ENCODE measurements around the gene GPC4. TPM values are rescaled to one million over a fixed set of nuclear protein-coding genes. Genes with fewer than 3 reads are reported as not detected.

The GPC4 gene
- total and polyA plus RNA-seq, 10 of the 15 experiments (the other 5 are each of a cell fraction or from before 2014, with no cell fraction given): 0.04 to 5.8 (median 0.13) TPM

DNA sequence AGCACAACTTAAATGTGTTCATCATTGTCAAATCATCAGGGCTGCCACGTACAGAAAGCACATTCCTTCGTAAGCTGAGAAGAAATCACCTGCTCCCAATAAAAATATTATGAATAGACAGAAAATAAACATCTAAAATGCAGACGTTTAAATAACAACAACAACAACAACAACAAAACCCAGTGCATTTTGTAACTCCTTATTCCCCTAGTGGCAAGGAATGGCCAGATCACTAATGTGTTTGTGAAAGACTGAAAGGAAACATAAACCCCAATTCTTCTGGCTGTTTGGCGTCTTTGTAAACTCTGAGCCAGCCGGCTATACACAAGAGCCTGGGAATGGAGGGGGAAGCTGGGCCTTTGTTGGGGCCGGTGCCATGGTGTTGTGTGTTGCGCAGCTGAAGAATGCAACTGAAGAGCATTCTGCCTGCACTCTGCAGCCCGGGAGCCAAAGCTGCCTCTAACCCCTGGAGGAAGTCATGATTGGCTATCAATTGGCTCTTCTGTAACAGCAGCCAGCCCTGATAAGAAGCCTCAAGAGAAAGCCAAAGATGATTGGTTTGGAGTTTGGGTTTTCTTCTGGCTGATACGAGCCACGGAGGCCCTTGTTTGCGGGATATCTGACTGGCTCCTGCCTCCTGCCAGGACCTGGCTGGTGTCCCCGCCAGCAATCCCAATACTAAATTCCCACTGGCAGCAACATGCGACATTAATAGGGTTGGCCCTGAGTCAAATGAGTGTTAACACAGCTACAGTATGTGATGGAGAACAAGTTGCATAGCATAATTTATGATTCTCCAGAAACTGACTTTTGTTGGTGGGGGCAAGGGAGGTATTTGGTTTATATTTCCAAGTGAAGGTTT is 107.4 kb downstream of the GPC4 start:
- Histone ChIP-seq H3K36me3 (ENCODE audit: control insufficient read depth in 2 of 2, insufficient read depth in 2 of 2, low read length in 1 of 2) (no peaks in the 10 kb centered on the region), H3K9ac (ENCODE audit: control insufficient read depth, insufficient read depth, low read length) (no peak overlapping the region), H3K9me3 (replicated peaks; ENCODE audit: control insufficient read depth, insufficient read depth, low read length) (no peaks in the 10 kb centered on the region), H3K79me2 (ENCODE audit: control insufficient read depth, insufficient read depth, low read length) (no peaks in the 10 kb centered on the region), H3K27me3 (replicated peaks in 1 of 2; ENCODE audit: control insufficient read depth in 2 of 2, insufficient read depth in 2 of 2, low read length in 1 of 2) (no peaks in the 10 kb centered on the region), H4K20me1 (ENCODE audit: control insufficient read depth, insufficient read depth) (no peaks in the 10 kb centered on the region), H3K4me1 (ENCODE audit: control insufficient read depth, insufficient read depth, low read length) (no peaks in the 10 kb centered on the region), H3K27ac (ENCODE audit: control insufficient read depth, insufficient read depth) (no peak overlapping the region), H3K4me3 (no peak overlapping the region), H2AFZ (ENCODE audit: control insufficient read depth, low read depth, low read length) (no peak overlapping the region), H3K4me2 (ENCODE audit: control insufficient read depth, insufficient read depth) (no peak overlapping the region)
- WGBS (ENCODE audit: insufficient coverage, insufficient replicate concordance, low lambda C conversion rate, missing lambda C conversion rate): 46% methylated on average over 13 of the region's 13 CpGs
- intact Hi-C loops (cut with micrococcal nuclease; ENCODE audit: unreplicated experiment) (no loop called here), in situ Hi-C loops (cut with MboI) (no loop called here)
- BruUV-seq (replicated peaks): no TSS peak
- TF ChIP-seq NFYB (IDR thresholded peaks at IDR 0.05; ENCODE audit: insufficient read depth, low read depth, low read length) (no peak), POLR2AphosphoS5 (IDR thresholded peaks at IDR 0.05; ENCODE audit: low read length) (no peak), RAD21 (IDR thresholded peaks at IDR 0.05; ENCODE audit: insufficient read depth, low read depth, low read length) (no peak)
- TF ChIP-seq, protein P1, sequence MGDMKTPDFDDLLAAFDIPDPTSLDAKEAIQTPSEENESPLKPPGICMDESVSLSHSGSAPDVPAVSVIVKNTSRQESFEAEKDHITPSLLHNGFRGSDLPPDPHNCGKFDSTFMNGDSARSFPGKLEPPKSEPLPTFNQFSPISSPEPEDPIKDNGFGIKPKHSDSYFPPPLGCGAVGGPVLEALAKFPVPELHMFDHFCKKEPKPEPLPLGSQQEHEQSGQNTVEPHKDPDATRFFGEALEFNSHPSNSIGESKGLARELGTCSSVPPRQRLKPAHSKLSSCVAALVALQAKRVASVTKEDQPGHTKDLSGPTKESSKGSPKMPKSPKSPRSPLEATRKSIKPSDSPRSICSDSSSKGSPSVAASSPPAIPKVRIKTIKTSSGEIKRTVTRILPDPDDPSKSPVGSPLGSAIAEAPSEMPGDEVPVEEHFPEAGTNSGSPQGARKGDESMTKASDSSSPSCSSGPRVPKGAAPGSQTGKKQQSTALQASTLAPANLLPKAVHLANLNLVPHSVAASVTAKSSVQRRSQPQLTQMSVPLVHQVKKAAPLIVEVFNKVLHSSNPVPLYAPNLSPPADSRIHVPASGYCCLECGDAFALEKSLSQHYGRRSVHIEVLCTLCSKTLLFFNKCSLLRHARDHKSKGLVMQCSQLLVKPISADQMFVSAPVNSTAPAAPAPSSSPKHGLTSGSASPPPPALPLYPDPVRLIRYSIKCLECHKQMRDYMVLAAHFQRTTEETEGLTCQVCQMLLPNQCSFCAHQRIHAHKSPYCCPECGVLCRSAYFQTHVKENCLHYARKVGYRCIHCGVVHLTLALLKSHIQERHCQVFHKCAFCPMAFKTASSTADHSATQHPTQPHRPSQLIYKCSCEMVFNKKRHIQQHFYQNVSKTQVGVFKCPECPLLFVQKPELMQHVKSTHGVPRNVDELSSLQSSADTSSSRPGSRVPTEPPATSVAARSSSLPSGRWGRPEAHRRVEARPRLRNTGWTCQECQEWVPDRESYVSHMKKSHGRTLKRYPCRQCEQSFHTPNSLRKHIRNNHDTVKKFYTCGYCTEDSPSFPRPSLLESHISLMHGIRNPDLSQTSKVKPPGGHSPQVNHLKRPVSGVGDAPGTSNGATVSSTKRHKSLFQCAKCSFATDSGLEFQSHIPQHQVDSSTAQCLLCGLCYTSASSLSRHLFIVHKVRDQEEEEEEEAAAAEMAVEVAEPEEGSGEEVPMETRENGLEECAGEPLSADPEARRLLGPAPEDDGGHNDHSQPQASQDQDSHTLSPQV (IDR thresholded peaks at IDR 0.05): no peak
- SMC1A ChIA-PET (ENCODE audit: uncharacterized antibody, unreplicated experiment): interaction anchor here (0.7 kb wide), 1 partner anchor 11 kb away, joined by 3 read pairs; no protein-coding TSS in a partner anchor
- DNase-seq (ENCODE audit: low read depth, low spot score): no peak
- no peak for FAIRE-seq
- POLR2A ChIA-PET: no interaction called here
- CTCF ChIA-PET: interaction anchor here (0.7 kb wide), 1 partner anchor 938 kb away, joined by 3 read pairs; no protein-coding TSS in a partner anchor
- ATAC-seq: no peak
- RAD21 ChIA-PET (ENCODE audit: unreplicated experiment): no interaction called here
